HepG2 (cell line): Measurements from ENCODE around the gene BRMS1. TPM values are rescaled to one million over a fixed set of nuclear protein-coding genes. Genes with fewer than 3 reads are reported as not detected.

ENCODE experiments used
- CEBPG ChIP-seq: IDR thresholded peaks from 2 replicates; pipeline ENCODE4 v1.6.1; 2016
- ETV5 ChIP-seq: IDR thresholded peaks from 2 replicates; pipeline ENCODE4 v1.6.1; 2018; ENCODE audit warnings: missing biosample characterization, missing genetic modification reagents, inconsistent platforms, borderline replicate concordance
- FOXA3 ChIP-seq: IDR thresholded peaks from 2 replicates; pipeline ENCODE4 v1.6.1; 2016; ENCODE audit warnings: missing genetic modification reagents, missing compliant biosample characterization
- FOXM1 ChIP-seq: sonication (generic); formaldehyde crosslinking; IDR thresholded peaks from 2 replicates; pipeline ENCODE4 v1.5.0; 2020; ENCODE audit warnings: missing genetic modification reagents
- GATA4 ChIP-seq: sonication (generic); IDR thresholded peaks from 2 replicates; pipeline ENCODE4 v1.6.1; 2016; ENCODE audit warnings: antibody characterized with exemption, low read depth, borderline replicate concordance
- GLMP ChIP-seq: sonication (generic); formaldehyde crosslinking; IDR thresholded peaks from 2 replicates; pipeline ENCODE4 v1.9.0; 2021; ENCODE audit warnings: missing genetic modification reagents, mild to moderate bottlenecking, borderline replicate concordance
- HIVEP1 ChIP-seq: sonication (generic); formaldehyde crosslinking; IDR thresholded peaks from 2 replicates; pipeline ENCODE4 v1.4.0; 2020; ENCODE audit warnings: mild to moderate bottlenecking, missing genetic modification reagents
- IKZF1 ChIP-seq: fragments of 450-650 bp; IDR thresholded peaks from 2 replicates; pipeline ENCODE4 v1.7.1; 2016
- IKZF4 ChIP-seq: sonication (generic); formaldehyde crosslinking; IDR thresholded peaks from 2 replicates; pipeline ENCODE4 v1.5.1; 2020; ENCODE audit warnings: borderline replicate concordance, mild to moderate bottlenecking, low read depth, missing genetic modification reagents; ENCODE audit errors: not compliant biosample characterization
- MAZ ChIP-seq, 2 experiments: sonication (generic) in 1 of 2; formaldehyde crosslinking in 1 of 2; IDR thresholded peaks; 2 replicates each; pipeline versions ENCODE4 v1.5.0 to v1.6.1; 2012 to 2020; ENCODE audit warnings: low read depth in 2 of 2, mild to moderate bottlenecking in 2 of 2, borderline replicate concordance in 1 of 2, improper control_type of control experiment in 1 of 2, low read length in 1 of 2, missing genetic modification reagents in 1 of 2, moderate library complexity in 1 of 2
- MED13 ChIP-seq: sonication (generic); formaldehyde crosslinking; IDR thresholded peaks from 2 replicates; pipeline ENCODE4 v1.5.0; 2020; ENCODE audit warnings: missing genetic modification reagents
- PCBP2 ChIP-seq: fragments of 200-400 bp; formaldehyde crosslinking; optimal IDR thresholded peaks from 2 replicates; pipeline ENCODE3; 2018; ENCODE audit warnings: low read length, low read depth; ENCODE audit not compliant: poor library complexity, severe bottlenecking
- SCMH1 ChIP-seq: sonication (generic); formaldehyde crosslinking; IDR thresholded peaks from 2 replicates; pipeline ENCODE4 v1.9.0; 2021; ENCODE audit warnings: missing genetic modification reagents, mild to moderate bottlenecking, borderline replicate concordance
- TEF ChIP-seq: sonication (generic); formaldehyde crosslinking; IDR thresholded peaks from 2 replicates; pipeline ENCODE4 v1.5.0; 2020; ENCODE audit warnings: missing genetic modification reagents
- ZFP1 ChIP-seq: IDR thresholded peaks from 2 replicates; pipeline ENCODE4 v1.6.1; 2016
- ZKSCAN1 ChIP-seq: fragments of 150-350 bp; IDR thresholded peaks from 2 replicates; pipeline ENCODE4 v1.6.1; 2014; ENCODE audit warnings: low read length
- ZKSCAN8 ChIP-seq: IDR thresholded peaks from 2 replicates; pipeline ENCODE4 v1.6.1; 2016; ENCODE audit warnings: borderline replicate concordance, missing genetic modification reagents, missing compliant biosample characterization
- ZNF207 ChIP-seq: fragments of 450-650 bp; IDR thresholded peaks from 2 replicates; pipeline ENCODE4 v1.6.1; 2016; ENCODE audit warnings: antibody characterized with exemption, borderline replicate concordance
- ZNF619 ChIP-seq: sonication (generic); formaldehyde crosslinking; IDR thresholded peaks from 2 replicates; pipeline ENCODE4 v1.4.0; 2020; ENCODE audit warnings: mild to moderate bottlenecking, missing genetic modification reagents
- ZNF761 ChIP-seq: sonication (generic); formaldehyde crosslinking; conservative IDR thresholded peaks from 2 replicates; pipeline ENCODE4 v1.4.0; 2020; ENCODE audit warnings: mild to moderate bottlenecking, missing genetic modification reagents
- polyA plus RNA-seq, 8 experiments: library from polyadenylated mRNA; depleted of rRNA in 3 of 8; stranded (reverse) in 7 of 8; unstranded in 1 of 8; fragments of >200 nt; fragmentation: Illumina TruSeq in 4 of 8; extraction: Trizol in 4 of 8; gene quantifications; 2 replicates each; pipeline versions ENCODE4 v1.2.1 to v1.2.3, GENCODE V29; 2011 to 2016; ENCODE audit warnings: low read depth in 4 of 8, missing spikeins in 1 of 8, mixed read lengths in 1 of 8; ENCODE audit not compliant: insufficient read depth in 1 of 8
- total RNA-seq, 5 experiments: library from RNA; depleted of rRNA; stranded (reverse); fragments of >200 nt; fragmentation: Illumina TruSeq; extraction: Trizol; gene quantifications; 2 replicates each; pipeline ENCODE4 v1.2.3, GENCODE V29; 2016; ENCODE audit warnings: low read depth in 1 of 5
- TF ChIP-seq, protein P1 (sequence below): sonication (generic); formaldehyde crosslinking; IDR thresholded peaks from 2 replicates; pipeline ENCODE4 v1.4.0; 2020; ENCODE audit warnings: missing genetic modification reagents, borderline replicate concordance
- TF ChIP-seq, protein P2 (sequence below): sonication (generic); formaldehyde crosslinking; IDR thresholded peaks from 2 replicates; pipeline ENCODE4 v1.5.0; 2020; ENCODE audit warnings: missing genetic modification reagents
- TF ChIP-seq, protein P3 (sequence below): sonication (generic); formaldehyde crosslinking; conservative IDR thresholded peaks from 2 replicates; pipeline ENCODE4 v1.5.0; 2020; ENCODE audit warnings: missing genetic modification reagents

The BRMS1 gene
- total and polyA plus RNA-seq, 2 of the 13 experiments (the other 11 are each of a cell fraction or from before 2014, with no cell fraction given), result 15.8 to 55.7 TPM

DNA sequence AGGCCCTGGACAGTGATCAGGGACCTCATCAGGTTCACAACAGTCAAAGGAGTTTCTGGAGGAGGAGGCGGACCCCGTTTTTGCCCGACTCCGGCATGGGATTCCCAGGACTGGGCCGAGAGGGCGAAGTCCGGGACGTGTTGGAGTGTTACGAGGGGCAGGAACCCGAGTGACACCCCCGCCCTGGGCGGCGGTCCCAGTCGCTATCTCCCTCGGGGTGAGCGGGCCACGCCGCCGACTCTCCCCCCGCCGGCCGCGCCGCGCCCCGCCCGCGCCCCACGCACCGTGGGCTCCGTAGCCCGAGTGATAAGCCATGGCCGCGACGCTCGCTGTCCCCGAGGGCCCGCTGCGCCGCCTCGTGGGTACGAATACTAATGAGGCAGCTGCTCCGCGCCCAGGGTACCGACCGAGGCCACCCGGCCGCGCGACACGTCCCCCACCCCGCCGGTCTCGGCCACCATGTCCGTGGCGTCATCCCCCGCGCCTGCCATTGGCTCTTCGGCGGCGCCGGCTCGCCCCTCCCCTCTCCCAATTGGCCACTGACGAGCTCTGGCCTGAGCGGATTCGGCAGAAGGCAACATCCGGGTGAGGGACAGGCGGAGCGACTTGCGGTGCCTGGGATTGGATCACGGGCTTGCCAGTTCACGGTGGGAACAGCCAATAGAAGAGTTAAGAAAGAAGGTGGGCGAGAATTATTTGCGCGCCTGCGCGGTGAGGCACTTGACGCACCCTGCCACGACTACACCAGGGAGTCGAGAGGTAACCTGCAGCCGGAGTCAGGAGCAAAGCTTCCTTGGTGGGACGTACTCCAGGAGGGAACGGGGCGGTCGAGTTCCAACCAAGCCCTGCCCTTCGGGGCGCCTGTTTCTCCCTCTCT lies 56.0 kb downstream of the BRMS1 start, which contains the start of gene YIF1A (continued):
- TF ChIP-seq ZNF761 (CRISPR knock-in tag) (no peak), ZKSCAN8 (CRISPR knock-in tag) (no peak), HIVEP1 (peak; percentile 42), IKZF4 (CRISPR knock-in tag) (no peak), CEBPG (CRISPR knock-in tag) (0 out of 2 replicates have a peak, but pooled peaks have one; percentile 35), ZKSCAN1 (no peak), GLMP (no peak), TEF (no peak), ETV5 (CRISPR knock-in tag) (no peak; the same call in 1 of the 2 replicates), SCMH1 (no peak), ZFP1 (CRISPR knock-in tag) (0 out of 2 replicates have a peak, but pooled peaks have one; percentile 10), ZNF207 (no peak), PCBP2 (no peak), IKZF1 (no peak), GATA4 (0 out of 2 replicates have a peak, but pooled peaks have one; percentile 32), MAZ (IDR thresholded peaks at IDR 0.05; ENCODE audit: borderline replicate concordance, low read depth, low read length) (peak; percentile 57; the same call in 1 of the 2 replicates), MAZ (CRISPR knock-in tag; IDR thresholded peaks at IDR 0.05; ENCODE audit: low read depth) (peak; percentile 87; the same call in 1 of the 2 replicates), FOXA3 (CRISPR knock-in tag) (peak; percentile 52), ZNF619 (CRISPR knock-in tag) (peak; percentile 87; the same call in 1 of the 2 replicates), FOXM1 (0 out of 2 replicates have a peak, but pooled peaks have one; percentile 24), MED13 (peak; percentile 65; the same call in 1 of the 2 replicates)
- TF ChIP-seq, protein P1, sequence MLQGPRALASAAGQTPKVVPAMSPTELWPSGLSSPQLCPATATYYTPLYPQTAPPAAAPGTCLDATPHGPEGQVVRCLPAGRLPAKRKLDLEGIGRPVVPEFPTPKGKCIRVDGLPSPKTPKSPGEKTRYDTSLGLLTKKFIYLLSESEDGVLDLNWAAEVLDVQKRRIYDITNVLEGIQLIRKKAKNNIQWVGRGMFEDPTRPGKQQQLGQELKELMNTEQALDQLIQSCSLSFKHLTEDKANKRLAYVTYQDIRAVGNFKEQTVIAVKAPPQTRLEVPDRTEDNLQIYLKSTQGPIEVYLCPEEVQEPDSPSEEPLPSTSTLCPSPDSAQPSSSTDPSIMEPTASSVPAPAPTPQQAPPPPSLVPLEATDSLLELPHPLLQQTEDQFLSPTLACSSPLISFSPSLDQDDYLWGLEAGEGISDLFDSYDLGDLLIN, result no peak
- TF ChIP-seq, protein P2, sequence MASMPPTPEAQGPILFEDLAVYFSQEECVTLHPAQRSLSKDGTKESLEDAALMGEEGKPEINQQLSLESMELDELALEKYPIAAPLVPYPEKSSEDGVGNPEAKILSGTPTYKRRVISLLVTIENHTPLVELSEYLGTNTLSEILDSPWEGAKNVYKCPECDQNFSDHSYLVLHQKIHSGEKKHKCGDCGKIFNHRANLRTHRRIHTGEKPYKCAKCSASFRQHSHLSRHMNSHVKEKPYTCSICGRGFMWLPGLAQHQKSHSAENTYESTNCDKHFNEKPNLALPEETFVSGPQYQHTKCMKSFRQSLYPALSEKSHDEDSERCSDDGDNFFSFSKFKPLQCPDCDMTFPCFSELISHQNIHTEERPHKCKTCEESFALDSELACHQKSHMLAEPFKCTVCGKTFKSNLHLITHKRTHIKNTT (CRISPR knock-in tag), result no peak
- TF ChIP-seq, protein P3, sequence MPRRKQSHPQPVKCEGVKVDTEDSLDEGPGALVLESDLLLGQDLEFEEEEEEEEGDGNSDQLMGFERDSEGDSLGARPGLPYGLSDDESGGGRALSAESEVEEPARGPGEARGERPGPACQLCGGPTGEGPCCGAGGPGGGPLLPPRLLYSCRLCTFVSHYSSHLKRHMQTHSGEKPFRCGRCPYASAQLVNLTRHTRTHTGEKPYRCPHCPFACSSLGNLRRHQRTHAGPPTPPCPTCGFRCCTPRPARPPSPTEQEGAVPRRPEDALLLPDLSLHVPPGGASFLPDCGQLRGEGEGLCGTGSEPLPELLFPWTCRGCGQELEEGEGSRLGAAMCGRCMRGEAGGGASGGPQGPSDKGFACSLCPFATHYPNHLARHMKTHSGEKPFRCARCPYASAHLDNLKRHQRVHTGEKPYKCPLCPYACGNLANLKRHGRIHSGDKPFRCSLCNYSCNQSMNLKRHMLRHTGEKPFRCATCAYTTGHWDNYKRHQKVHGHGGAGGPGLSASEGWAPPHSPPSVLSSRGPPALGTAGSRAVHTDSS (CRISPR knock-in tag), result no peak
